ENCODE data around the gene ADTRP.

ADTRP gene

DNA sequence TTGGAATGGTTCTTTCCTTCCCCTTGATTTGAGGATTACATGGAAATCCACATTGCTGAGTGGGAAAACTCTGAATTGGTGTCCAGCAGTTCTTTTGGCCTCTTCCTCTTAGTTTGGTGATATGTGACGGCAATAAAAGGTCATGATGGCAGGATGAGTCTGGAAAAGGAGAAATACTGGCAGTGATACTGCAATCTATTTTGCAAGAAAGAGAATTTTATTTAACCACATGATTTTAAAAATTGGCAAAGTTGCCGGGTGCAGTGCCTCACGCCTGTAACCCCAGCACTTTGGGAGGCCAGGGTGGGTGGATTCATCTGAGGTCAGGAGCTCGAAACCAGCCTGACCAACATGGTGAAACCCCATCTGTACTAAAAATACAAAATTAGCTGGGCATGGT lies 73.1 kb downstream of the ADTRP start:
- peaks cover 61% of the 10 kb centered on the region for H3K4me1 ChIP-seq (ENCODE audit: low read depth, poor library complexity, severe bottlenecking)
- H2AFZ ChIP-seq (ENCODE audit: low read depth): no peak overlapping the region; the same call in 1 of the 2 replicates
- H3K4me2 ChIP-seq: peak overlapping the region; percentile 21; the same call in 1 of the 2 replicates
- no peaks in the 10 kb centered on the region for H3K36me3 ChIP-seq (ENCODE audit: insufficient read depth)
- no peak overlapping the region for H3K9ac ChIP-seq
- H3K79me2 ChIP-seq (ENCODE audit: insufficient read depth, low read depth): no peaks in the 10 kb centered on the region
- H3K27me3 ChIP-seq (ENCODE audit: insufficient read depth, low read depth): no peaks in the 10 kb centered on the region
- peak overlapping the region; percentile 44 for H3K27ac ChIP-seq
- H4K20me1 ChIP-seq (ENCODE audit: insufficient read depth): no peaks in the 10 kb centered on the region
- no peak overlapping the region for H3K4me3 ChIP-seq (IDR thresholded peaks at IDR 0.05; ENCODE audit: insufficient read depth, low read depth, low read length)
- TF ChIP-seq, protein P1, sequence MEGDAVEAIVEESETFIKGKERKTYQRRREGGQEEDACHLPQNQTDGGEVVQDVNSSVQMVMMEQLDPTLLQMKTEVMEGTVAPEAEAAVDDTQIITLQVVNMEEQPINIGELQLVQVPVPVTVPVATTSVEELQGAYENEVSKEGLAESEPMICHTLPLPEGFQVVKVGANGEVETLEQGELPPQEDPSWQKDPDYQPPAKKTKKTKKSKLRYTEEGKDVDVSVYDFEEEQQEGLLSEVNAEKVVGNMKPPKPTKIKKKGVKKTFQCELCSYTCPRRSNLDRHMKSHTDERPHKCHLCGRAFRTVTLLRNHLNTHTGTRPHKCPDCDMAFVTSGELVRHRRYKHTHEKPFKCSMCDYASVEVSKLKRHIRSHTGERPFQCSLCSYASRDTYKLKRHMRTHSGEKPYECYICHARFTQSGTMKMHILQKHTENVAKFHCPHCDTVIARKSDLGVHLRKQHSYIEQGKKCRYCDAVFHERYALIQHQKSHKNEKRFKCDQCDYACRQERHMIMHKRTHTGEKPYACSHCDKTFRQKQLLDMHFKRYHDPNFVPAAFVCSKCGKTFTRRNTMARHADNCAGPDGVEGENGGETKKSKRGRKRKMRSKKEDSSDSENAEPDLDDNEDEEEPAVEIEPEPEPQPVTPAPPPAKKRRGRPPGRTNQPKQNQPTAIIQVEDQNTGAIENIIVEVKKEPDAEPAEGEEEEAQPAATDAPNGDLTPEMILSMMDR (conservative IDR thresholded peaks at IDR 0.05; ENCODE audit: low read depth, low read length): no peak

DNA sequence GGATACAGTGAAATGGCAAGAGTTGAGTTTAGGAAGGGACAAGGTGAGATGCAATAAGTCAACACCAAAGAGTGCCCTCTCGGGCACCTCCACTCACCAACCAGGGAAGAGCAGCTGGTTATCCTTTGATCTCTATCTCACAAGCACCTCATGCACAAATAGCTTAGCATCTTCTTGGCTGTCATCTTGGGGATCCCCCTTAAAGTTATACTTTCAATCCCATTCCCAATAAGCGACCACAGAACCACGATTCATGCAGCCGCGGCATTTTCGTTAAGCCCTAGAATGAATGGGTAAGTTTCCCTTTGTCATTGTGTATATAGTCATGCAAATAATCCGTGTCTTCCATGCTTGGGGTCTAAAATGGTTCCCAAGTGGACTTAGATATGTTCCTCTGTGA lies 73.5 kb downstream of the ADTRP start:
- Histone ChIP-seq H3K79me2 (ENCODE audit: insufficient read depth, low read depth) (no peaks in the 10 kb centered on the region), H3K27ac (peak overlapping the region; percentile 44), H2AFZ (ENCODE audit: low read depth) (no peak overlapping the region; the same call in 1 of the 2 replicates), H3K27me3 (ENCODE audit: insufficient read depth, low read depth) (no peaks in the 10 kb centered on the region), H3K4me3 (IDR thresholded peaks at IDR 0.05; ENCODE audit: insufficient read depth, low read depth, low read length) (no peak overlapping the region), H3K4me1 (ENCODE audit: low read depth, poor library complexity, severe bottlenecking) (peaks cover 61% of the 10 kb centered on the region), H3K9ac (no peak overlapping the region), H3K4me2 (peak overlapping the region; percentile 21; the same call in 1 of the 2 replicates), H3K36me3 (ENCODE audit: insufficient read depth) (no peaks in the 10 kb centered on the region), H4K20me1 (ENCODE audit: insufficient read depth) (no peaks in the 10 kb centered on the region)
- TF ChIP-seq, protein P1 (conservative IDR thresholded peaks at IDR 0.05; ENCODE audit: low read depth, low read length): no peak

DNA sequence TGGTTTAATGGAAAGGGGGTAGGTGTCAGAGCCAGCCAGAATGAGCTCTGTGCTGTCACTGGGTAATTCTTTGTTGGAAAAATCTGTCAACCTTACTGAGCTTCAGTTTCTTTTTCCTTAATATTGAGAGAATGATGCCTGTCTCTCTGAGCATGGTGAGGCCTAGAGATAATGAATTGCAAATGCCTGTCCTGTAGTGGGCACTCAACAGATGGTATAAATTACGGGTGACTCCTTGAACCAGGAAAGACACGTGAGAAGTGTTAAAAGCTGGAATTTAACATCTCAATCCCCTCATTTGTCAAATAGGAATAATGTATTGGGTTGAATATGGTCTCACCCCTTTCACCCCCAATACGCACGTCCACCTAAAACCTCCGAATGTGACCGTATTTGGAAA lies 74.9 kb downstream of the ADTRP start:
- Histone ChIP-seq H3K9ac (no peak overlapping the region), H3K4me1 (ENCODE audit: low read depth, poor library complexity, severe bottlenecking) (peaks cover 61% of the 10 kb centered on the region), H3K36me3 (ENCODE audit: insufficient read depth) (no peaks in the 10 kb centered on the region), H3K27ac (no peak overlapping the region), H3K27me3 (ENCODE audit: insufficient read depth, low read depth) (no peaks in the 10 kb centered on the region), H4K20me1 (ENCODE audit: insufficient read depth) (no peaks in the 10 kb centered on the region), H3K4me2 (no peak overlapping the region), H2AFZ (ENCODE audit: low read depth) (no peak overlapping the region), H3K79me2 (ENCODE audit: insufficient read depth, low read depth) (no peaks in the 10 kb centered on the region), H3K4me3 (IDR thresholded peaks at IDR 0.05; ENCODE audit: insufficient read depth, low read depth, low read length) (no peak overlapping the region)
- TF ChIP-seq, protein P1 (conservative IDR thresholded peaks at IDR 0.05; ENCODE audit: low read depth, low read length): no peak

DNA sequence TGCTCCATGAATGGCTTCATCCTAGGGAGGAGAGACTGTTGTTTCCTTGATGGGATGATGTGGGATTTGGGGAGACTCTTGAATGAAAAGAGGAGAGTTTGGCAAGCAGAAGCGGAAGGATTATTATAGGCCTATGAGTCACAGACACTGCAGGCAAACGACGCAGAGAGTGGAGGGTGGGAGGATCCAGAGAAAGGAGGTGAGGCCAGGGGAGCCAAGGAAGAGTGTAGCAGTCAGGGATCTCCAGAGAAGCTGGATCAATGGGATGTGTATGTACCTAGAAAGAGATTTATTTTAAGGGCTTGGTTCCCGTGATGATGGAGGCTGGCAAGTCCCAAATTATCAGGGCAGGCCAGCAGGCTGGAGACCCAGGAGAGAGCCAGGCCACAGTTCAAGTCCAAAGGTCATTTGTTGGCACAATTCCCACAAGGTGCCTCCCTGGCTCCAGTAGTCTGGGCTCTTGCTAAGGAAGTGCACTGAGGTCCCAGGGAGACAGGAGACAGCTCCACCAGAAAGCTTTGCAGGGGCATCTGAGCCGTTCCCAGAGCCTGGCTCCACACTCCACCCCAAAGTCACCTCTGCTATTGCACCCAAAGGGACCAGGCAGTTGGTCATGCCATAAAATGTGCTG lies 76.0 kb downstream of the ADTRP start:
- Histone ChIP-seq H2AFZ (ENCODE audit: low read depth) (no peak overlapping the region), H3K79me2 (ENCODE audit: insufficient read depth, low read depth) (no peaks in the 10 kb centered on the region), H3K4me1 (ENCODE audit: low read depth, poor library complexity, severe bottlenecking) (peaks cover 61% of the 10 kb centered on the region), H3K27me3 (ENCODE audit: insufficient read depth, low read depth) (no peaks in the 10 kb centered on the region), H3K27ac (no peak overlapping the region), H3K36me3 (ENCODE audit: insufficient read depth) (no peaks in the 10 kb centered on the region), H4K20me1 (ENCODE audit: insufficient read depth) (no peaks in the 10 kb centered on the region), H3K9ac (no peak overlapping the region), H3K4me2 (no peak overlapping the region), H3K4me3 (IDR thresholded peaks at IDR 0.05; ENCODE audit: insufficient read depth, low read depth, low read length) (no peak overlapping the region)
- TF ChIP-seq, protein P1 (conservative IDR thresholded peaks at IDR 0.05; ENCODE audit: low read depth, low read length): no peak

Measured in KMS-11 (cell line).